ENCODE measurements around the gene TMEM117. TPM values are rescaled to one million over a fixed set of nuclear protein-coding genes. Genes with fewer than 3 reads are reported as not detected.

Gene TMEM117
- total RNA-seq, 1 donor = 22.4 TPM

DNA sequence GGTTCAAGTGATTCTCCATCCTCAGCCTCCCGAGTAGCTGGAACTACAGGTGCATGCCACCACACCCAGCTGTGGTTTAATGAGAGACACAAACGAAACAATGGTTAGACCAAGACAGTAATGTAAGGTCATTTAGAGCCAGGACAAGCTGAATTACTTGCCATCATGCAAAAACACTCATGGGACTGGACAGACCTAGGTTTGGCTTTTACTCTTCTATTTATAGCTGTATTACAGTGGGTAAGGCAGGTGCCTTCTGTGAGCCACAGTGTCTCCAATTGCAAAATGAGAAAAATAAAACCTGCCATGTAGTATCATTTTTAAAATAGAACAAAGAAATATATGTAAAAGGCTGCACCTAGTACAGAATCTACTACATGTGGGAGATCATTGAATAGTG, 527.1 kb downstream of the TMEM117 start:
- no peak overlapping the region for H3K4me2 ChIP-seq (ENCODE audit: insufficient read depth, low read length)
- no peak overlapping the region for H3K27ac ChIP-seq (ENCODE audit: low read depth, low read length)
- no peak overlapping the region for H2AFZ ChIP-seq (ENCODE audit: low read length)
- no peak overlapping the region for H3K4me3 ChIP-seq (ENCODE audit: insufficient read depth, low read length)
- H3K4me1 ChIP-seq (ENCODE audit: insufficient read depth, low read length) = no peaks in the 10 kb centered on the region
- H4K20me1 ChIP-seq (ENCODE audit: insufficient read depth, low read length) = no peaks in the 10 kb centered on the region
- TF ChIP-seq, protein P1, sequence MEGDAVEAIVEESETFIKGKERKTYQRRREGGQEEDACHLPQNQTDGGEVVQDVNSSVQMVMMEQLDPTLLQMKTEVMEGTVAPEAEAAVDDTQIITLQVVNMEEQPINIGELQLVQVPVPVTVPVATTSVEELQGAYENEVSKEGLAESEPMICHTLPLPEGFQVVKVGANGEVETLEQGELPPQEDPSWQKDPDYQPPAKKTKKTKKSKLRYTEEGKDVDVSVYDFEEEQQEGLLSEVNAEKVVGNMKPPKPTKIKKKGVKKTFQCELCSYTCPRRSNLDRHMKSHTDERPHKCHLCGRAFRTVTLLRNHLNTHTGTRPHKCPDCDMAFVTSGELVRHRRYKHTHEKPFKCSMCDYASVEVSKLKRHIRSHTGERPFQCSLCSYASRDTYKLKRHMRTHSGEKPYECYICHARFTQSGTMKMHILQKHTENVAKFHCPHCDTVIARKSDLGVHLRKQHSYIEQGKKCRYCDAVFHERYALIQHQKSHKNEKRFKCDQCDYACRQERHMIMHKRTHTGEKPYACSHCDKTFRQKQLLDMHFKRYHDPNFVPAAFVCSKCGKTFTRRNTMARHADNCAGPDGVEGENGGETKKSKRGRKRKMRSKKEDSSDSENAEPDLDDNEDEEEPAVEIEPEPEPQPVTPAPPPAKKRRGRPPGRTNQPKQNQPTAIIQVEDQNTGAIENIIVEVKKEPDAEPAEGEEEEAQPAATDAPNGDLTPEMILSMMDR (IDR thresholded peaks at IDR 0.05; ENCODE audit: extremely low read depth, low read depth, low read length) = no peak
- H3K36me3 ChIP-seq (ENCODE audit: insufficient read depth, low read length) = no peaks in the 10 kb centered on the region
- no peaks in the 10 kb centered on the region for H3K9me3 ChIP-seq (ENCODE audit: low read depth, low read length)
- no peak for DNase-seq (ENCODE audit: insufficient read length, low spot score, missing footprints)
- no peaks in the 10 kb centered on the region for H3K79me2 ChIP-seq (ENCODE audit: insufficient read depth, low read length)
- no peaks in the 10 kb centered on the region for H3K27me3 ChIP-seq (ENCODE audit: insufficient read depth, low read length)

- no peaks in the 10 kb centered on the region for H3K36me3 ChIP-seq (ENCODE audit: insufficient read depth, low read length)
- no peaks in the 10 kb centered on the region for H4K20me1 ChIP-seq (ENCODE audit: insufficient read depth, low read length)
- H3K4me3 ChIP-seq (ENCODE audit: insufficient read depth, low read length) = no peak overlapping the region
- H2AFZ ChIP-seq (ENCODE audit: low read length) = no peak overlapping the region
- H3K9me3 ChIP-seq (ENCODE audit: low read depth, low read length) = no peaks in the 10 kb centered on the region
- no peaks in the 10 kb centered on the region for H3K79me2 ChIP-seq (ENCODE audit: insufficient read depth, low read length)
- H3K4me1 ChIP-seq (ENCODE audit: insufficient read depth, low read length) = no peaks in the 10 kb centered on the region
- TF ChIP-seq, protein P1 (IDR thresholded peaks at IDR 0.05; ENCODE audit: extremely low read depth, low read depth, low read length) = no peak
- no peaks in the 10 kb centered on the region for H3K27me3 ChIP-seq (ENCODE audit: insufficient read depth, low read length)
- no peak overlapping the region for H3K27ac ChIP-seq (ENCODE audit: low read depth, low read length)
- no peak overlapping the region for H3K4me2 ChIP-seq (ENCODE audit: insufficient read depth, low read length)
- DNase-seq (ENCODE audit: insufficient read length, low spot score, missing footprints) = no peak
These were observed 531.3 kb downstream of the TMEM117 start for GRCh38 chr12:44367136-44367535.

- Histone ChIP-seq H3K4me1 (ENCODE audit: insufficient read depth, low read length) (peaks cover 5% of the 10 kb centered on the region), H3K4me2 (ENCODE audit: insufficient read depth, low read length) (no peak overlapping the region), H3K36me3 (ENCODE audit: insufficient read depth, low read length) (no peaks in the 10 kb centered on the region), H4K20me1 (ENCODE audit: insufficient read depth, low read length) (no peaks in the 10 kb centered on the region), H2AFZ (ENCODE audit: low read length) (no peak overlapping the region), H3K9me3 (ENCODE audit: low read depth, low read length) (no peaks in the 10 kb centered on the region), H3K27ac (ENCODE audit: low read depth, low read length) (no peak overlapping the region), H3K79me2 (ENCODE audit: insufficient read depth, low read length) (no peaks in the 10 kb centered on the region), H3K4me3 (ENCODE audit: insufficient read depth, low read length) (no peak overlapping the region), H3K27me3 (ENCODE audit: insufficient read depth, low read length) (no peaks in the 10 kb centered on the region)
- TF ChIP-seq, protein P1 (IDR thresholded peaks at IDR 0.05; ENCODE audit: extremely low read depth, low read depth, low read length) = no peak
- DNase-seq (ENCODE audit: insufficient read length, low spot score, missing footprints) = no peak
These were observed 532.0 kb downstream of the TMEM117 start for GRCh38 chr12:44367916-44368315.

DNA sequence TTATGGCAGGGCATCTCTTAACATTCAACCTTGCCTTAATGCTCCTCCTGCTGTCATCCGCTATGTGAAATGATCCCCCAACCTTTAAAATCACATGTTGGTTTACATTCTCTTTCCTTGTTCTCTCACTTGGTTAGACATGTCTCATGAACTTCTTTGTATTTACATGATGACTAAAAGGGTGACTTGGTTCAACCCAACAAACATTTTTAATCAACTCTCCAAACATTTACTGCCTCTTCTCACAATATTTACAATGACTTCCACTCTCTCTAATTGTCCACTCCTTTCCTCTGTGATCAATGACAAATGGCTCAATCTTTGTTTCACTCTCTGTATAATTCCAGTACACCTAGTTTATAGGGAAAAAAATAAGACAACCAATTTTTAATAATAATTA, 534.1 kb downstream of the TMEM117 start:
- peaks cover 5% of the 10 kb centered on the region for H3K4me1 ChIP-seq (ENCODE audit: insufficient read depth, low read length)
- H4K20me1 ChIP-seq (ENCODE audit: insufficient read depth, low read length) = no peaks in the 10 kb centered on the region
- H3K4me3 ChIP-seq (ENCODE audit: insufficient read depth, low read length) = no peak overlapping the region
- no peak overlapping the region for H3K27ac ChIP-seq (ENCODE audit: low read depth, low read length)
- no peaks in the 10 kb centered on the region for H3K36me3 ChIP-seq (ENCODE audit: insufficient read depth, low read length)
- H3K9me3 ChIP-seq (ENCODE audit: low read depth, low read length) = no peaks in the 10 kb centered on the region
- H3K79me2 ChIP-seq (ENCODE audit: insufficient read depth, low read length) = no peaks in the 10 kb centered on the region
- TF ChIP-seq, protein P1 (IDR thresholded peaks at IDR 0.05; ENCODE audit: extremely low read depth, low read depth, low read length) = no peak
- DNase-seq (ENCODE audit: insufficient read length, low spot score, missing footprints) = no peak
- H2AFZ ChIP-seq (ENCODE audit: low read length) = no peak overlapping the region
- no peak overlapping the region for H3K4me2 ChIP-seq (ENCODE audit: insufficient read depth, low read length)
- H3K27me3 ChIP-seq (ENCODE audit: insufficient read depth, low read length) = no peaks in the 10 kb centered on the region

All from osteoblast (primary cell).